ENCODE results near the gene SLCO2A1. TPM values are rescaled to one million over a fixed set of nuclear protein-coding genes. Genes with fewer than 3 reads are reported as not detected.

The SLCO2A1 gene
- total RNA-seq, 6 donors from 2014 or later = 56.2 to 308 (median 133) TPM

DNA sequence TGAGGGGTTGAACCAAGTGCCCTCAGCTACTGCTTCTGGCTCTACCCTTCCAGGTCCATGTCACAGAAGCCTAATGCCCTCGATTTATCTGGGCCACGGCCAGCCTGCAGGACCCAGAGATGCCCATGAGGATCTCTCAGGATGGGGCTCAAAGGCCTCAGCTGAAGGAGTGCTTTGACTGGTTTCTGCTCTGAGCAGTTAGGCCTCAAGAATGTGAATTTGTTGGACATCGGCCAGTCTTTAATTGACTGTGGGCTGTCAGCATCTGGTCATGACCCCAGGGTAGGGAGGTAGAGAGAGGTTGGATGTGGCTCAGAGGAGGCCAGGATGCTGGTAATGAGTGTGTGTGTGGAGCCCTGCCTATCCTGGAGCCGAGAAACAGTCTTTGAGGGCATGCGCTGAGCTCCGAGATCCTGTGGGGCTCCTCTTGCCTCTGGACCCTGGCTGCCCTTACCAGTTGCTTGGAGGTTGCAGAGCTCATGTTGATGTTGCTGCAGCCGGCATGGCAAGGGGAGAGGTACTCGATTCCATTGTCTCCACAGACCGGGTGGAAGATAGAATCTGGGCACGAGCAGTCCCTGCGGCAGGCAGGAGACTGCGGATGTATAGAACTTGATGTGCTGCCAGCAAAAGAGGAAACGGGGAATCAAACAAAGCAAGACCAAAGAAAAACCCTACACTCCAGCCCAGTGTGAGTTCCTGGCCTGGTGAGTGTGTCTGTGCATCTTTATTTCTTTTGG, 84.9 kb downstream of the SLCO2A1 start:
- ATAC-seq (ENCODE audit: low FRiP score in 2 of 2) (peak in 1 of 2 donors; percentile 38), DNase-seq (peak in 1 of 2 donors; percentile 49)

GRCh38 chr3:133944181-133944580, 85.5 kb downstream of the SLCO2A1 start:
- ATAC-seq (ENCODE audit: low FRiP score in 2 of 2) = no peak
- H3K27me3 ChIP-seq = no peaks in the 10 kb centered on the region
- no peaks in the 10 kb centered on the region for H3K9me3 ChIP-seq
- 62 to 65% methylated on average over 2 of the region's 2 CpGs for WGBS, 2 donors
- no peak overlapping the region for H3K4me3 ChIP-seq
- peak overlapping the region; percentile 80 to 92 (median 85) for H3K27ac ChIP-seq
- DNase-seq = peak in 1 of 2 donors; percentile 19
- TF ChIP-seq EP300 (IDR thresholded peaks at IDR 0.05) = peak in 1 of 4 donors; percentile 61
- TF ChIP-seq CTCF (IDR thresholded peaks at IDR 0.05) = no peak
- TF ChIP-seq POLR2A (IDR thresholded peaks at IDR 0.05) = no peak
- peak in 1 of 2 donors; percentile 44 for TF ChIP-seq POLR2AphosphoS5 (IDR thresholded peaks at IDR 0.05)
- H3K4me1 ChIP-seq = peaks cover 42 to 61% (median 52%) of the 10 kb centered on the region in 4 donors
- peaks cover 0 to 46% (median 8%) of the 10 kb centered on the region in 4 donors for H3K36me3 ChIP-seq

More for the DNA sequence above, 84.9 kb downstream of the SLCO2A1 start:
- Histone ChIP-seq H3K36me3 (peaks cover 0 to 41% (median 8%) of the 10 kb centered on the region in 4 donors), H3K27ac (peak overlapping the region; percentile 80 to 92 (median 85)), H3K4me1 (peaks cover 44 to 68% (median 54%) of the 10 kb centered on the region in 4 donors), H3K9me3 (no peaks in the 10 kb centered on the region), H3K27me3 (no peaks in the 10 kb centered on the region), H3K4me3 (no peak overlapping the region)
- WGBS, 2 donors = 52 to 53% methylated on average over 11 to 13 of the region's 13 CpGs
- TF ChIP-seq CTCF (IDR thresholded peaks at IDR 0.05) (peak in 2 of 6 experiments; percentile 11 to 13), POLR2AphosphoS5 (IDR thresholded peaks at IDR 0.05) (peak; percentile 81 to 90), POLR2A (IDR thresholded peaks at IDR 0.05) (no peak), EP300 (IDR thresholded peaks at IDR 0.05) (peak; percentile 66 to 99 (median 92))

DNA sequence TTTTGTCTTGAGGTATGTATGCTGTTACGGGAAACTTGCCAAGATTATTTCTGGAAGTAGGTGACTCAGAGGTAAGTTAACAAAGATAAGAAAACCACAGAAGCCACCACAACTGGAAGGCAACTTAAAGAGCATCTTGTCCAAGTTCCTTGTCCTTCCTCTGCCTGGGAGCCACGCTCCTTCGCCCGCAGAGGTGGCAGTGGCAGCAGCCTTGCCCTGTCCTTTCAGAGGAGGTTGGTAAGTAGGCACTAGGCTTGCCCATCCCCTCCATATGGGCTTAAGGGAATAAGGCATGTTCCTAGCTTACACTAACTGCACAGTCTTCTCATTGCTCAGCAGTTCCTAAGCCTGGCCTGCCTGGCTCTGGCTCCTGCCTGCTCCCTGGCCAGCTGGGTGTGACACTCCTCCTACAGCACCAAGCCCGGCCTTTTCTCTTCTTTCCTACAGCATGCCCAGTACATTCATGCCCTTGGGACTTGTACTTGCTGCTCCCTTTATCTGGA, 86.0 kb downstream of the SLCO2A1 start:
- DNase-seq (peak in 1 of 2 donors; percentile 39), ATAC-seq (ENCODE audit: low FRiP score in 2 of 2) (peak; percentile 31 to 44)
- H3K36me3 ChIP-seq = peaks cover 0 to 51% (median 10%) of the 10 kb centered on the region in 4 donors
- peaks cover 38 to 56% (median 47%) of the 10 kb centered on the region in 4 donors for H3K4me1 ChIP-seq
- WGBS, 2 donors = 49 to 54% methylated on average over 5 of the region's 5 CpGs
- H3K27ac ChIP-seq = peak overlapping the region; percentile 80 to 92 (median 85)
- H3K27me3 ChIP-seq = no peaks in the 10 kb centered on the region
- TF ChIP-seq POLR2A (IDR thresholded peaks at IDR 0.05) = no peak
- TF ChIP-seq POLR2AphosphoS5 (IDR thresholded peaks at IDR 0.05) = peak in 1 of 2 donors; percentile 4
- TF ChIP-seq CTCF (IDR thresholded peaks at IDR 0.05) = no peak
- TF ChIP-seq EP300 (IDR thresholded peaks at IDR 0.05) = no peak
- no peak overlapping the region for H3K4me3 ChIP-seq
- no peaks in the 10 kb centered on the region for H3K9me3 ChIP-seq

DNA sequence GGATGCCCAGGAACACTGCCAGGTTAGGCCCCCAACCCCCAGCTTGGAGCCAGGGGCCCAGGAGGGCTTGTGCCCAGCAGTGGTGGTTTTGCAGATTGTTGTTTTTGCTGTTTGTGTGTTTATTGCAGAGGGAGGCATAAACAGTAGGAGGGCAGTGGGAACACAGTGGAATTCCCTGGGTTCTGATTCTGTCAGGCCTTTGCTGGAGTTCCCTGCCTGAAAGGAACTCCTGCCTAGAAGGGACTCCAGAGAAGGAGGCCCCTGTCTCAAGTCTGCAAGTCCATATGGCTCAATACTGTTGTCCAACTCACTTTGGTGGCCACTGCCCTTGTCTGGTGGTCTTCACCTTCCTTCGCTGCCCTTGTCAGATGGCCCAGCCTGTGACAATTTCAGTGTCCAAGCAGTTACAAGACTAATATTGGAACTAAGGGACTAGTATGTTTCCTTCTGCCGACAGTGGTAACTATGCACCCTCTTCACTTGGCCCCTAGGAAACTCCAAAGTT, 86.6 kb downstream of the SLCO2A1 start:
- Histone ChIP-seq H3K4me3 (no peak overlapping the region), H3K27ac (peak overlapping the region; percentile 28 to 92 (median 85)), H3K9me3 (no peaks in the 10 kb centered on the region), H3K4me1 (peaks cover 32 to 50% (median 43%) of the 10 kb centered on the region in 4 donors), H3K27me3 (no peaks in the 10 kb centered on the region), H3K36me3 (peaks cover 0 to 57% (median 13%) of the 10 kb centered on the region in 4 donors)
- TF ChIP-seq POLR2A (IDR thresholded peaks at IDR 0.05) (no peak), EP300 (IDR thresholded peaks at IDR 0.05) (no peak), CTCF (IDR thresholded peaks at IDR 0.05) (no peak), POLR2AphosphoS5 (IDR thresholded peaks at IDR 0.05) (no peak)
- no peak for ATAC-seq (ENCODE audit: low FRiP score in 2 of 2)
- WGBS, 2 donors = 75 to 91% methylated on average over 2 of the region's 2 CpGs
- peak in 1 of 2 donors; percentile 18 for DNase-seq
